ENCODE data around the gene MAGEB10. TPM values are rescaled to one million over a fixed set of nuclear protein-coding genes. Genes with fewer than 3 reads are reported as not detected.

MAGEB10 gene
- total and polyA plus RNA-seq, 2 donors (not counting 3 experiments of a cell fraction or from before 2014, with no cell fraction given), result not detected

GRCh38 chrX:27842859-27843258 lies 35.1 kb downstream of the MAGEB10 start:
- CTCF ChIA-PET, result no interaction called here
- intact Hi-C loops (cut with micrococcal nuclease), result no loop called here
- dilution Hi-C loops (cut with MboI; ENCODE audit: extremely low pct_ligation_motif_present, low sequenced_read_pairs), result no loop called here

GRCh38 chrX:27860337-27860736 lies 52.5 kb downstream of the MAGEB10 start:
- H3K9me1 ChIP-seq (replicated peaks; ENCODE audit: control insufficient read depth, extremely low read depth, insufficient read depth, low read length), result no peaks in the 10 kb centered on the region
- no peaks in the 10 kb centered on the region for H3K27me3 ChIP-seq (ENCODE audit: control insufficient read depth in 2 of 2, insufficient read depth in 2 of 2, low read length in 2 of 2)
- dilution Hi-C loops (cut with MboI; ENCODE audit: extremely low pct_ligation_motif_present, low sequenced_read_pairs) (no loop called here), intact Hi-C loops (cut with micrococcal nuclease) (no loop called here)
- no peak overlapping the region for H3K9ac ChIP-seq (replicated peaks; ENCODE audit: extremely low read depth, insufficient read depth, low read length)
- CTCF ChIA-PET, result no interaction called here
- no peak overlapping the region for H3K27ac ChIP-seq (ENCODE audit: insufficient read depth, low read depth, low read length)
- BruUV-seq (replicated peaks), result no TSS peak
- no peaks in the 10 kb centered on the region for H3K4me1 ChIP-seq (ENCODE audit: control insufficient read depth, extremely low read depth, insufficient read depth, low read length)
- TF ChIP-seq MAX (IDR thresholded peaks at IDR 0.05; ENCODE audit: insufficient read depth, insufficient read length), result no peak
- TF ChIP-seq MYC (IDR thresholded peaks at IDR 0.05; ENCODE audit: low read depth, low read length), result no peak
- TF ChIP-seq JUN (IDR thresholded peaks at IDR 0.05; ENCODE audit: borderline replicate concordance, insufficient read depth, insufficient read length, low read depth), result no peak
- no peak for TF ChIP-seq FOS (IDR thresholded peaks at IDR 0.05; ENCODE audit: borderline replicate concordance, insufficient read depth, low read length)
- TF ChIP-seq CTCF (IDR thresholded peaks at IDR 0.05; ENCODE audit: extremely low read depth in 1 of 2, insufficient read depth in 1 of 2, low read depth in 1 of 2, low read length in 2 of 2), result no peak
- no peak for TF ChIP-seq POLR2AphosphoS5 (IDR thresholded peaks at IDR 0.05; ENCODE audit: insufficient read depth, low read depth, low read length)
- TF ChIP-seq POLR2A (IDR thresholded peaks at IDR 0.05; ENCODE audit: low read depth, low read length), result no peak
- TF ChIP-seq EZH2 (IDR thresholded peaks at IDR 0.05; ENCODE audit: borderline replicate concordance, low read depth, low read length, severe bottlenecking), result no peak
- no peak for TF ChIP-seq GATA2 (IDR thresholded peaks at IDR 0.05; ENCODE audit: insufficient read depth, insufficient read length, low read depth, low read length)
- H3K36me3 ChIP-seq (ENCODE audit: control insufficient read depth in 2 of 2, extremely low read depth in 1 of 2, insufficient read depth in 2 of 2, low read length in 2 of 2), result no peaks in the 10 kb centered on the region
- no peaks in the 10 kb centered on the region for H3K79me2 ChIP-seq (ENCODE audit: control insufficient read depth, insufficient read depth, low read length)
- no peak overlapping the region for H2AFZ ChIP-seq (ENCODE audit: low read depth, low read length)
- FAIRE-seq (no peak), DNase-seq (ENCODE audit: low read depth, low spot score) (no peak)
- H3K4me3 ChIP-seq (replicated peaks in 1 of 3; ENCODE audit: insufficient read depth in 1 of 3, low read depth in 1 of 3, low read length in 3 of 3), result no peak overlapping the region
- H4K20me1 ChIP-seq (replicated peaks; ENCODE audit: control insufficient read depth, extremely low read depth, insufficient read depth, low read length), result no peaks in the 10 kb centered on the region
- no peaks in the 10 kb centered on the region for H3K9me3 ChIP-seq (replicated peaks; ENCODE audit: control insufficient read depth, insufficient read depth, low read length)
- H3K4me2 ChIP-seq (ENCODE audit: insufficient read depth, low read length), result no peak overlapping the region
- POLR2A ChIA-PET, result no interaction called here

More at GRCh38 chrX:27842859-27843258, 35.1 kb downstream of the MAGEB10 start:
- no peak overlapping the region for H2AFZ ChIP-seq (ENCODE audit: low read depth, low read length)
- H3K9me3 ChIP-seq (replicated peaks; ENCODE audit: control insufficient read depth, insufficient read depth, low read length), result no peaks in the 10 kb centered on the region
- FAIRE-seq (no peak), DNase-seq (ENCODE audit: low read depth, low spot score) (no peak)
- no peaks in the 10 kb centered on the region for H4K20me1 ChIP-seq (replicated peaks; ENCODE audit: control insufficient read depth, extremely low read depth, insufficient read depth, low read length)
- no peaks in the 10 kb centered on the region for H3K79me2 ChIP-seq (ENCODE audit: control insufficient read depth, insufficient read depth, low read length)
- no peak overlapping the region for H3K4me3 ChIP-seq (replicated peaks in 1 of 3; ENCODE audit: insufficient read depth in 1 of 3, low read depth in 1 of 3, low read length in 3 of 3)
- H3K9me1 ChIP-seq (replicated peaks; ENCODE audit: control insufficient read depth, extremely low read depth, insufficient read depth, low read length), result no peaks in the 10 kb centered on the region
- H3K27me3 ChIP-seq (ENCODE audit: control insufficient read depth in 2 of 2, insufficient read depth in 2 of 2, low read length in 2 of 2), result no peaks in the 10 kb centered on the region
- H3K9ac ChIP-seq (replicated peaks; ENCODE audit: extremely low read depth, insufficient read depth, low read length), result no peak overlapping the region
- H3K36me3 ChIP-seq (ENCODE audit: control insufficient read depth in 2 of 2, extremely low read depth in 1 of 2, insufficient read depth in 2 of 2, low read length in 2 of 2), result no peaks in the 10 kb centered on the region
- TF ChIP-seq GATA2 (IDR thresholded peaks at IDR 0.05; ENCODE audit: insufficient read depth, insufficient read length, low read depth, low read length), result no peak
- no peak for TF ChIP-seq MAX (IDR thresholded peaks at IDR 0.05; ENCODE audit: insufficient read depth, insufficient read length)
- no peak for TF ChIP-seq MYC (IDR thresholded peaks at IDR 0.05; ENCODE audit: low read depth, low read length)
- TF ChIP-seq JUN (IDR thresholded peaks at IDR 0.05; ENCODE audit: borderline replicate concordance, insufficient read depth, insufficient read length, low read depth), result no peak
- POLR2A ChIA-PET, result no interaction called here
- H3K27ac ChIP-seq (ENCODE audit: insufficient read depth, low read depth, low read length), result no peak overlapping the region
- peaks cover 6% of the 10 kb centered on the region for H3K4me1 ChIP-seq (ENCODE audit: control insufficient read depth, extremely low read depth, insufficient read depth, low read length)
- no TSS peak for BruUV-seq (replicated peaks)
- H3K4me2 ChIP-seq (ENCODE audit: insufficient read depth, low read length), result no peak overlapping the region

All from endothelial cell of umbilical vein (primary cell).